Medulla oblongata (tissue), 1 donor: ENCODE data around the gene BTBD9.
"Not testable (repeated sequence)": the region's sequence is repeated elsewhere in the genome, so short reads cannot be mapped to it uniquely, and the experiment has no call there.

ENCODE experiments used
- DNase-seq: peaks from one replicate; pipeline ENCODE4 v3.0.0-alpha.2; 2015; ENCODE audit errors: extremely low spot score

The BTBD9 gene

DNA sequence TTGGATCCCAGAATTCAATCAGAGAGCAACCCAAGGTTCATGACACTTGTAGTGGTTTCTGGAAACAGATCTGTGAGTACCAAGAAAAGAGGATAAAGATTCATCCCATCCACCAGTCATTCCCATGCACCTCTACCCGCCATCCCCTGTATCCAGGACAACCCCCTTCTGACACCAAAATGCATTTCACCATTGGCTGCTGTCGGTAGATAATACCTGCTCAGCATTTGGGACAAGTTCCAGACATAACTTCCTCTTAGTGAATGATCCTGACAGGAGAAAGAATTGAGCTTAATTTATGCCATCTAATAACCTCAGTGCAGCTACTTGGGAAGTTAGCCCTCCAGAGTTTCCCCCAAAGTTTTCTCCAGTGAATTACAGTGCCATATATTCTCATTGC is 491.1 kb downstream of the BTBD9 start:
- DNase-seq, result no peak

DNA sequence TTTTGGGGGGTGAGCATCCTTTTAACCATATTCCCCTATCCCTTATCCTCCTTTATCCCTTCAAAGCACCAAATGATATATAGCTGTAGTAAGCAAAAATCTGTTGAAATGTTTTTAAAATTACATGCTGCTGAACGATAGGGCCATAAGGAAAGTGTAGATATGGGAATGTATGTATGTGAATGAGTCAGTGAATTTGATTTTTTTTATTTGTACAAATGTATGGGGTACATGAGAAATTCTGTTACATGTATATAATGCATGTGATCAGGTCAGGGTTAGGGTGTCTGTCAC is 493.0 kb downstream of the BTBD9 start:
- no peak for DNase-seq

- no peak for DNase-seq
Measured at GRCh38 chr6:38146021-38146733, 493.6 kb downstream of the BTBD9 start.

DNA sequence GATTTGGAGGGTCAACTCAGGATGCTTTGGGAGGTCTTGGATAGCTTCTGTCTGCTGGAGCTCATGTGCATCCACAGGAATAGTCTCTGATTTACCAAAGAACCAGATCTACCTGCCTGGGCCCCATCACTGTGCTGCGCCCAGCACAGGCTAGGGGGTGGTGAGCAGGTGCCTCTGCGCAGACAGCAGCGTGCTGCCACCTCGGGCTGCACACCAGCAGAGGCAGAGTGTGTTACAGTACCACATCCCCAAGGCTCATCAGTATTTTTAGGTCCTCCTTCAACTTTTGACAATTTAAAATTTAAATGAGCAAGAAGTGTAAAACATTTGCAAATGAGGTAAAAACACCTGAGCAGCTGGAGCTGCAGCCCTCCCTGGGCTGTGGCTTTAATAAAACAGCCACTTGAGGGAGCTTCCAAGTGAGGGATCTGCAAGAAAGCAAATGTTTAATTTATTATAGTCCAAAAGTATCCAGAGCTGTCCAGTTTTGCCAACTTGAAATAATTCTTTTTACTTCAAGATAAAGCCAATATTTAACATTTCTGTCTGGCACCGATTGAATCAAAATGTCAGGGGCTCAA is 495.3 kb downstream of the BTBD9 start:
- no peak for DNase-seq

DNA sequence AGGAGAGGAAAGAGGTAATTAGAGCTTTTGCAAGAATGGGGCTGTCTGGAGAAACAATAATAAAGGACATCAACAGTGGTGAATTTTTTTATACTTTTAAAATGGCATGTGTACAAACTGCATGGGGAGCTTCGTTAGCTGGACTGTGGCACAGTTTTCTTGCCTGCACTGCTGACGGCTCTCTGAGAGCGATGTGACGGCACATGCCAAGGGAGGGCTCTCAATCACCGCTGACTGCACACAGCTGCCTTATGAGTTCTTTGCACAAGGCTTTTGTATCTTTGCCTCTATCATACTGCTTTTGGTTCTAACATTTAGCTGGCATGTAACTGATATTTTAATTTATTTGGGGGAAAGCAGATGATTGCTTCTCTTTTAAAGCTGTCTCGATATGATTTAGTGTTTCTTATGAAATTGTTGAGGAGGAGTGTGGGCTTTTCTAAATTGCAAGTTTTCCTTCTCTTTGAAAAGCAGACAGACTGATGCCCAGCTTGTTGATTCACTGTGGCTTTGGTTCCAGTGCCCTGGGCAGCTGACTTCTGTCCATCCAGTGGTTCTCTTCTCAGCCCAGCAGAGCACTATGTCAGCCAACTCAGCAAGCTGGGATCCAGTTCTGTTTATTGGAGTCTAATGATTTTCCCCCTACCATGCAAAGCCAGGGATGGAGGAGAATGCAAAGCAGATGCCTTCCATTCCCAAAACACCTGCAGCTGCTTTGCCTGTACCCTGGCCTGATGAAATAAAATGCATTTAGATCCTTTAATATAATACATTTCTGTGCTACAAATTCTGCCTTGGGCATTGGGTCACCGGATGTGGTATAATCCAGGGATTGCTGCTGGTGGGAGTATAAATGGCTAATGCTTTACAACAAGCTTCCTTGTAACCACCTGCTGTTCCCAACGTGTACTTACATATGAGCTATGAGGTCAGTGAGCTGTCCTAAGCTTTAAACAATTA is 496.3 kb downstream of the BTBD9 start:
- peak; percentile 78 for DNase-seq

- DNase-seq, result no peak
Measured at GRCh38 chr6:38142178-38142902, 497.4 kb downstream of the BTBD9 start.

DNA sequence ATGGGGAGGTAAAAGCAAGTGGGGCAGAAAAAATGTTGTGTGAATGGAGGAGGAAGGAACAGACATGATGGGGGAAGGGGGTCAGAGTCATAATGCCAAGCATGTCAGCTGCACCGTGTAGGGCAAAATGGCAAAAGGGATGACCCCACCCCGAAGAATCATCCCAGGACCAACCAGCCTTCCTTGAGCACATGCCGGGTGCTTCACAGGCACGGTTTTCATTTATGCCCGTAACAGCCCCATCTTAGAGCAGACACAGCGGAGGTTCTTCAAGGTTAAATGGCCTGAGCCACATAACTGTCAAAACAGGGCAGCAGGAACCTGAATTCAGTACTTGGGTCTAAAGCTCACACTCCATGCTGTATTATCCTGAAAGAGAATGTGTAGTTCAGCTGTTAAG is 498.0 kb downstream of the BTBD9 start:
- no peak for DNase-seq

GRCh38 chr6:38141085-38141484 is 498.6 kb downstream of the BTBD9 start:
- peak; percentile 51 for DNase-seq

DNA sequence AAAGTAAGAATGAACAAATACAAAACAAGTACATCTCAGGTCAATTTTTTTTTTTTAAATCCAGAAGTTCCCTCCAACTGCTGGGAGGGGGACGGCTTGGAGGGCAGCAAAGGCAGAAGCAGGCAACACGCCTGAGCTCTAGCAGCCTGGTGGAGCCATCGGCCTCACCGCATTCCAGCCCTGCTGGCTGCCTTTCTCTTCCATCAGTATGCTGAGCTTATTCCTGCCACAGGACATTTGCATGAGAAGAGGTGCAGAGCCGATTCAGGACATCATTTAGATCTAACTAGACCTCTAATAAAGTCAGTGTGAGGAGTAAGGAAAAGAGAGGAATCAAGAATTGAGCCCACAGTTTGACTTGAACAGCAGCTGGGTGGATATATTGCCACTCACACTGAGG is 501.4 kb downstream of the BTBD9 start:
- DNase-seq, result no peak

DNA sequence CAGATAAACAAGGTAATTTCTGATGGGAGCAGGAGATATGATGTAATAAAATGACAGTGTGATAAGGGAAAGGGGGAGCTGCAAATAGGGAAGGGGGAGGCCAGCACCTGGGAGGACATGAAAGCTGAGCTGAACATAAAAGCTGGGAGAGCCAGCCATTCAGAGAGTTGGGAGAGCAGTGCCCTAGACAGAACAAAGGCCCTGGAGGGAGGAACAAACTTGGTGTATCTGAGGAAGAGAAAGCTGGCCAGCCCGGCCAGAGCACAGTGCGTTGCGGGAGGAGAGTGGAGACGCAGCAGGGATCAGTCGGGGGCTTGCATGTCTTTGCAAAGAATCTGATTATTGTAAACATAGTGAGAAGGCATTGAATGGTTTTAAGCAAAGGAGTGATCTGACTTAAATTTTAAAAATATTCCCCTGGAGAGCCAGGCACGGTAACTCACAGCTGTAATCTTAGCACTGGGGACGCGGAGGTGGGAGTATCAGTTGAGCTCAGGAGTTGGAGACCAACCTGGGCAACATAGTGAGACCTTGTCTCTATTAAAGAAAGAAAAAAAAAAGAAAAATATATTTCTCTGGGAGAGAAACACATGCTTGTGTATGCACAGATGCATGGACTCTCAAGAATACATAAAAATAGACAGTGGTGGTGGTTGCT is 502.0 kb downstream of the BTBD9 start:
- peak; percentile 46 for DNase-seq

DNA sequence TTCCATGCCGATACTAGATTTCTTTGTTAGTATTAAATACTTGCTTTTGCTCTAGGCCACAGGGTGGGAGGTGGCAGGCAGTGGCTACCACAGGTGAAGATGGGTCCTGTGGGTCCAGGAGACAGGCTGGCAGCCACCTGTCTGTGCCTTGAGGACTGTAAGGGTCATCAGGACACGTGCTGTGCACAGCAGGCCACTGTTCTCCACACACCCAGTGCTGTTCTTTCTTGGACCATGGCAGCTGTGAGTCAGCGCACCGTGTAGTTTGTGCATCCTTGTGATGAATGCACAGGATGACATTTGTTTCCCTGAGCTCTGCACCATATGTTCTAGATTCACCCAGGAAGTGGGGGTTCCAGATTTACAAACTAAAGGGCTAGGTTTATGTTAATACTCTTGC is 503.2 kb downstream of the BTBD9 start:
- peak; percentile 32 for DNase-seq

DNA sequence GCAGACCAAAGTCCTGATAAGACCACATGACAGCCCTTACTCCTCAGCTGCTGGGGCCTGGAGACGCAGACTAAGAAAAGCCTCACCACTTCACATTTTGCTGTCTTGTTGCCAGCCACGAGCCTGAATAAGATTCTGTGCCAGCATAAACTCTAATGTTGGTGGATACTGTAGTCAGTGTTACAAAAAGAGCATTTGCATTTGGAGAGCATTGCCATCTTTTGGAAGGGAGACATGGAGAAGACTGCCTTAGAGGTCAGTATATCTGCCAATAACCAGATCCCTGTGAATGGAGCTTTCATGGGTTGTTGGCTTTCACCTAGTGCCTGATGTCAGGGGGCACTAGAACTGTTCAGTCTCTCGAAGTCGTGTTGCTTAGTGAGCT is 505.0 kb downstream of the BTBD9 start:
- DNase-seq, result peak; percentile 54

GRCh38 chr6:38133932-38134703 is 505.6 kb downstream of the BTBD9 start:
- DNase-seq, result no peak

DNA sequence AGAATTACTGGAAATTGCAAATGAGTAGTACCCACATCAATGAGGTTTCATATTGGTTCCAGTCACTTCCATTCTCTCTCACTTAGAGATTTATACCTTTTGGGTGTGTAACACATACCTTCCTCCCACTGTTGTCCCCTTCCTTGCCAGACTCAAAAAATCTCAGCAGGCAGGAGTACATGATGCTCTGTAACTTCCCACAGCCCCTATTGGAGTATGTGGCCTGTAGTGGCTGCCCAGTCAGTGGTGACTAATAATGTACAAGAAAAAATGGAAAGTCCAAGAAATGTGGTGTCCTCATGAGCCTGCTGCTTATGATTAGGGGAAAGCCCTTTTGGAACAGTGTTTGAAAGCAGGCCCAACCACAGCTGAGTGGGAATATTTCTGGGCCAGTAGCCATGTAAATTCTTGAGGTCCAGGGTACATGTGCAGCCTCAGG is 508.2 kb downstream of the BTBD9 start:
- DNase-seq, result no peak

DNA sequence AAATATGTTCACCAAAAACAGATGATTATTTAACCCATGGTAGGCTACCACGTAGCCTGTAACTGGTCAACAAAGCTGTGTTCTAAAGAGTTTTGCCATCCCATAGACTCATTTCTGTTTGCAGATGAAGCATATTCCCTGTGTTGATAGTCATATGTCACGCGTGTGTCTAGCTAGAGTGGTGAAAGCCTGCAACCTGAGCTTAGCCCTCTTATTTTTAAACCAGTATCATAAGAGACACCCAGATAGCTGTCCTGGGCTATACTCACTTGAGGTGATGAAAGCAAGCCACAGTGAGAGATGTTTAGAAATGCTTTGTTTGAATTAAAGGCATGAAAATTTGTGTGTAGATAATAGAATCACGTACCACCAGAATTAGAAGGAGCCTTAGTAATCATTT is 512.4 kb downstream of the BTBD9 start:
- no peak for DNase-seq

- DNase-seq, result not testable (repeated sequence)
Measured at GRCh38 chr6:38124224-38124926, 515.4 kb downstream of the BTBD9 start.

DNA sequence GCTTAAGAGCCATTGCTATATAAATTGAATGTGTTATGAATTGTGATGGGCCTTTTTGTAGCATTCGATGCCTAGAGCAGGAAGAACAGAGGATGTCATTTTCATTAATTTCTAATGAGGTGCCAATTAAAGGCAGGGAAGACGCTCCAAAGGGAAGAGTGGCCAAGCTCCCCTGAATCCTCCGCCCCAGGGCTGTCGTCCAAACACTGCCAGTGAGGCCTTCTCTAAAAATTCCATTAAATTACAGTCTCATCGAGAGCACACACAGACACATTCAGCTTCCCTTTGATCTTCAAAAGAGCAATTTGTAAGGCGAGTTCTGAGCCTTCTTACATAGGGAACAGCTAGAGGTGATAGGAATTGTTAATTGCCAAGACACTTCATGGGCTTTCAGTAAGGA is 520.2 kb downstream of the BTBD9 start:
- no peak for DNase-seq

DNA sequence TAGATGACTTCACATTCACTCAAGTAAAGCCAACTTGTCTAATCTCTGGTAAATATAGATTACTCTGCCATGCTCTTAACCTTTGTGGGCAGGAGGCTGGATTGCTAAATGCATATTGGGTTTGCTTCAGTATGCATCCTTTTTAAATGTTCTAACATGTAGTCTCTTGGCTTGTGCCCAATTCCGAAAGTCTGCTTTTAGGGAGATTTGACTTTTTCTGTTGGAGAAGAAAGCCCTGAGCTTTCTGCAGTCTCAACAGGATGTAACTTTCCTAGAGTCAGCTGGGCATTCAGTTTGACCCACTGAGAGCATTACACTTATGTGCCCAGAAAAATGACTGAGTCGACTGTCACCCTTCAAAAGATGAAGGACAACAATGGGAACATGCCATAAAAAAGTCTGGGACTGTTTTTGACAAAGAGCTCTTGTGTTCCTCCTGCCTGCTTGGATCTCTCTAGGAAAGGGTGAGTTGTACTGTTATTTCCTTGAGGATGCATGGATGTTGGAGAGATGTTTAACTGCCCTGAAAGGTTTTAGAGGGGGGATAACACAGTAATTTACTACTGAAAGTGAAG is 520.9 kb downstream of the BTBD9 start:
- DNase-seq, result peak; percentile 31
